Caco-2 (cell line): ENCODE results near the gene RAB3C. TPM values are rescaled to one million over a fixed set of nuclear protein-coding genes. Genes with fewer than 3 reads are reported as not detected.

Source experiments
- BruUV-seq: library from RNA; stranded (reverse); fragments of 400-500 nt; replicated peaks from 2 replicates; lab custom pipeline; 2021; lab: Mats Ljungman, UMichigan
- CTCF ChIA-PET: fragments of 300-600 bp; sonication (Branson Sonifier 250); formaldehyde crosslinking; loops from one replicate; lab custom pipeline; 2022; ENCODE audit warnings: antibody characterized with exemption; lab: Charles Lee
- POLR2A ChIA-PET: fragments of 300-600 bp; sonication (Branson Sonifier 250); formaldehyde crosslinking; loops from one replicate; lab custom pipeline; 2022; ENCODE audit warnings: antibody characterized with exemption; lab: Charles Lee
- DNase-seq, 2 experiments: peaks; one replicate each; pipeline versions ENCODE4 v3.0.0 to v3.0.0-alpha.2; 2020 to 2022
- H3K27me3 ChIP-seq: replicated peaks from 2 replicates; pipeline ENCODE4 v1.6.0; 2011; ENCODE audit warnings: low read length; ENCODE audit not compliant: control insufficient read depth, insufficient read depth
- H3K36me3 ChIP-seq: 2 replicates; pipeline ENCODE4 v1.5.1; 2011; ENCODE audit warnings: low read length; ENCODE audit not compliant: control insufficient read depth, insufficient read depth
- H3K4me1 ChIP-seq: fragments of 250-450 bp; sonication (Bioruptor Pico); 2 replicates; pipeline ENCODE4 v1.5.1; 2020; ENCODE audit warnings: mild to moderate bottlenecking
- H3K4me3 ChIP-seq: 2 replicates; pipeline ENCODE4 v1.5.1; 2011; ENCODE audit warnings: low read depth, mild to moderate bottlenecking, control low read depth, low read length
- H3K9me3 ChIP-seq: fragments of 250-450 bp; sonication (Bioruptor Pico); 2 replicates; pipeline ENCODE4 v1.5.1; 2020; ENCODE audit warnings: mild to moderate bottlenecking, moderate library complexity
- H3K27ac Mint-ChIP-seq: one replicate; pipeline ENCODE4 v1.8.0; 2022; ENCODE audit warnings: mixed read lengths; ENCODE audit not compliant: unreplicated experiment
- H3K27me3 Mint-ChIP-seq: one replicate; pipeline ENCODE4 v1.8.0; 2022; ENCODE audit warnings: mixed read lengths; ENCODE audit not compliant: insufficient read depth, unreplicated experiment
- H3K36me3 Mint-ChIP-seq: one replicate; pipeline ENCODE4 v1.8.0; 2022; ENCODE audit warnings: mild to moderate bottlenecking, mixed read lengths; ENCODE audit not compliant: insufficient read depth, unreplicated experiment
- H3K4me1 Mint-ChIP-seq: one replicate; pipeline ENCODE4 v1.8.0; 2022; ENCODE audit warnings: low read depth, mixed read lengths; ENCODE audit not compliant: unreplicated experiment
- H3K4me3 Mint-ChIP-seq: one replicate; pipeline ENCODE4 v1.8.0; 2022; ENCODE audit warnings: mild to moderate bottlenecking, moderate library complexity, mixed read lengths; ENCODE audit not compliant: unreplicated experiment
- H3K9me3 Mint-ChIP-seq: one replicate; pipeline ENCODE4 v1.8.0; 2022; ENCODE audit warnings: mixed read lengths; ENCODE audit not compliant: unreplicated experiment
- intact Hi-C: fragments of 100-400 bp; cut with micrococcal nuclease; formaldehyde crosslinking; loops from one replicate; pipeline ENCODE4 v1.10.0; 2022; ENCODE audit not compliant: unreplicated experiment
- total RNA-seq: library from RNA; stranded (reverse); gene quantifications from 2 replicates; pipeline ENCODE4 v1.2.3, GENCODE V29; 2022
- TF ChIP-seq, protein P1 (sequence below), 2 experiments: fragments of 200-600 bp in 1 of 2; IDR thresholded peaks; 1 replicate in 1 of 2; 2 replicates in 1 of 2; pipeline versions ENCODE4 v1.5.1 to v1.8.0; 2011 to 2022; ENCODE audit warnings: antibody characterized with exemption in 1 of 2, control low read depth in 1 of 2, inconsistent platforms in 1 of 2, low read depth in 1 of 2, low read length in 1 of 2, mild to moderate bottlenecking in 1 of 2, moderate library complexity in 1 of 2; ENCODE audit not compliant: insufficient read depth in 1 of 2, severe bottlenecking in 1 of 2, unreplicated experiment in 1 of 2

Gene RAB3C
- total RNA-seq, 1 experiment from 2014 or later, result not detected

- DNase-seq, result no peak
- H3K27ac Mint-ChIP-seq, result no peak overlapping the region
- Histone ChIP-seq H3K36me3 (no peaks in the 10 kb centered on the region), H3K4me1 (no peaks in the 10 kb centered on the region), H3K4me3 (no peak overlapping the region), H3K27me3 (peaks cover 1% of the 10 kb centered on the region; the same call in 1 of the 2 replicates), H3K9me3 (no peaks in the 10 kb centered on the region)
- intact Hi-C loops, result no loop called here
- no peaks in the 10 kb centered on the region for H3K9me3 Mint-ChIP-seq
- BruUV-seq, result no TSS peak
- TF ChIP-seq, protein P1, sequence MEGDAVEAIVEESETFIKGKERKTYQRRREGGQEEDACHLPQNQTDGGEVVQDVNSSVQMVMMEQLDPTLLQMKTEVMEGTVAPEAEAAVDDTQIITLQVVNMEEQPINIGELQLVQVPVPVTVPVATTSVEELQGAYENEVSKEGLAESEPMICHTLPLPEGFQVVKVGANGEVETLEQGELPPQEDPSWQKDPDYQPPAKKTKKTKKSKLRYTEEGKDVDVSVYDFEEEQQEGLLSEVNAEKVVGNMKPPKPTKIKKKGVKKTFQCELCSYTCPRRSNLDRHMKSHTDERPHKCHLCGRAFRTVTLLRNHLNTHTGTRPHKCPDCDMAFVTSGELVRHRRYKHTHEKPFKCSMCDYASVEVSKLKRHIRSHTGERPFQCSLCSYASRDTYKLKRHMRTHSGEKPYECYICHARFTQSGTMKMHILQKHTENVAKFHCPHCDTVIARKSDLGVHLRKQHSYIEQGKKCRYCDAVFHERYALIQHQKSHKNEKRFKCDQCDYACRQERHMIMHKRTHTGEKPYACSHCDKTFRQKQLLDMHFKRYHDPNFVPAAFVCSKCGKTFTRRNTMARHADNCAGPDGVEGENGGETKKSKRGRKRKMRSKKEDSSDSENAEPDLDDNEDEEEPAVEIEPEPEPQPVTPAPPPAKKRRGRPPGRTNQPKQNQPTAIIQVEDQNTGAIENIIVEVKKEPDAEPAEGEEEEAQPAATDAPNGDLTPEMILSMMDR (IDR thresholded peaks at IDR 0.05; ENCODE audit: insufficient read depth in 1 of 2, low read depth in 1 of 2, low read length in 1 of 2, severe bottlenecking in 1 of 2, unreplicated experiment in 1 of 2), result no peak
- H3K4me3 Mint-ChIP-seq, result no peak overlapping the region
- ChIA-PET CTCF (no interaction called here), POLR2A (no interaction called here)
- H3K4me1 Mint-ChIP-seq, result no peaks in the 10 kb centered on the region
- peaks cover 5% of the 10 kb centered on the region for H3K27me3 Mint-ChIP-seq
- no peaks in the 10 kb centered on the region for H3K36me3 Mint-ChIP-seq
Observed at GRCh38 chr5:58786711-58787303, 203.9 kb downstream of the RAB3C start.

DNA sequence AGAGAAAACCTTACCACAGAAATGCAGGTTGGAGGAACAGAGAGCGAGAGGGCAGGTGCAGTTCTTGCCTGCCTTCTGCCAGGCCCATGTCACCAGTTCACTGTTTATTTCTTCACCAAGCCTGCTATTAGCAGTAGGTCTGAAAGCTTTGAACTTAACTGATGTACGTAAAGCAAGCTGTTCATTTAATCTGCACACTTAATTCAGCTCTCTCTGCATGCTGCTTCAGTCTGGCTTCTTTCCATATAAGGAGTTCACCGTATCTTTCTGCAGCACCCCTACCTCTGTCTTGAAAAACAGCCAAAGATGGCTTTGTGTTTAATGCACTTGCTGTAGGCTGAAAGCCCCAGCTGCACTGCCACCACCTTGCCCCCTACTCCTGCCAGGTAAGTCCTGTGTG, 205.1 kb downstream of the RAB3C start:
- Mint-ChIP-seq H3K27me3 (peaks cover under 1% of the 10 kb centered on the region), H3K4me1 (no peaks in the 10 kb centered on the region), H3K27ac (no peak overlapping the region), H3K4me3 (no peak overlapping the region), H3K9me3 (no peaks in the 10 kb centered on the region), H3K36me3 (no peaks in the 10 kb centered on the region)
- H3K27me3 ChIP-seq, result peaks cover 1% of the 10 kb centered on the region; the same call in 1 of the 2 replicates
- TF ChIP-seq, protein P1 (IDR thresholded peaks at IDR 0.05; ENCODE audit: insufficient read depth in 1 of 2, low read depth in 1 of 2, low read length in 1 of 2, severe bottlenecking in 1 of 2, unreplicated experiment in 1 of 2), result no peak
- POLR2A ChIA-PET, result no interaction called here
- no peak for DNase-seq
- CTCF ChIA-PET, result no interaction called here
- no peaks in the 10 kb centered on the region for H3K36me3 ChIP-seq
- BruUV-seq, result no TSS peak
- no peaks in the 10 kb centered on the region for H3K4me1 ChIP-seq
- no peaks in the 10 kb centered on the region for H3K9me3 ChIP-seq
- H3K4me3 ChIP-seq, result no peak overlapping the region
- intact Hi-C loops, result no loop called here

DNA sequence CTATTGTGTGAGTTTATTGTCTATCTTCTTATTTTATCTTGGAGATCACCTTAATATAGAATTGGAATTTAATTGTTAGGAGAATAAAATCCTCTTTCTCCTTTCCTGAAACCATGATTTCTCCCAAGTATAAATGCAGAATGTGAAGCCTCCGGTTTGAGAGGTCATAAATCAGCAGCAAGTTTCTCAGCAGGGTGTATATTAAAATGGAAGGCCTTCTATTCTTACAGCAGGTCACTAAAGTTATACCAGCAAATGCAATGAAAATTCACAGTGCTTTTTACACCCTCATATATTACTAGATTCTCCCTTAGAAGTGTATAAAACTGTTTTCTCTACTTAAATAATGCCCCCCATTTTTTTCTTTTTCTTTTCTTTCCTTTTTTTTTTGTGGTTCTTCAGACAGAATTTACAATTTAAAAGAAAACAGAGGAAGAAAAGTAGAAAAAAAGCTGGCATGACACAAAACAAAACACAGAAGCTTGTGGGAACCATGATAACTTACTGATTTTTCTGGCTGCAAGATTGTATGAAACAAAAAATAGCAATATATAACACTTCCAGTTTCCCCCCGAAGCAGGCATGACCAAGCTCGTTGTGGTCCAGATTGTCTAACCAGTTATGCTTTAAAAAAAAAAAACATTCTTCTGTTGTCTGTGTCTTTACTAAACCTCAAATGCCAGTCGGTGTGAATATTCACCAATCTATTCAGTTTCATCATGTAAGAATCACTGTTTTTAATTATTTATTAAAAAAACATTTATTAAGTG, 211.2 kb downstream of the RAB3C start:
- H3K4me3 Mint-ChIP-seq, result no peak overlapping the region
- intact Hi-C loops, result no loop called here
- Histone ChIP-seq H3K4me1 (no peaks in the 10 kb centered on the region), H3K36me3 (no peaks in the 10 kb centered on the region), H3K27me3 (no peaks in the 10 kb centered on the region; the same call in 1 of the 2 replicates), H3K4me3 (no peak overlapping the region), H3K9me3 (no peaks in the 10 kb centered on the region)
- H3K27ac Mint-ChIP-seq, result no peak overlapping the region
- TF ChIP-seq, protein P1 (IDR thresholded peaks at IDR 0.05; ENCODE audit: insufficient read depth in 1 of 2, low read depth in 1 of 2, low read length in 1 of 2, severe bottlenecking in 1 of 2, unreplicated experiment in 1 of 2), result no peak
- CTCF ChIA-PET, result no interaction called here
- DNase-seq, result no peak
- no peaks in the 10 kb centered on the region for H3K4me1 Mint-ChIP-seq
- no peaks in the 10 kb centered on the region for H3K9me3 Mint-ChIP-seq
- H3K36me3 Mint-ChIP-seq, result no peaks in the 10 kb centered on the region
- no TSS peak for BruUV-seq
- POLR2A ChIA-PET, result no interaction called here
- H3K27me3 Mint-ChIP-seq, result peaks cover 3% of the 10 kb centered on the region
